ENCODE measurements around the gene PRPH.

The PRPH gene

GRCh38 chr12:49288412-49288853 lies 6.5 kb upstream of the PRPH start:
- no peak overlapping the region for H3K27ac Mint-ChIP-seq
- H3K4me1 Mint-ChIP-seq (ENCODE audit: low read depth): peaks cover 4% of the 10 kb centered on the region
- H3K27me3 Mint-ChIP-seq (ENCODE audit: low read depth): peaks cover 44% of the 10 kb centered on the region
- H3K4me3 Mint-ChIP-seq: no peak overlapping the region
- no peaks in the 10 kb centered on the region for H3K9me3 Mint-ChIP-seq
- no peaks in the 10 kb centered on the region for H3K36me3 Mint-ChIP-seq (ENCODE audit: low read depth)

GRCh38 chr12:49288922-49289555 lies 5.9 kb upstream of the PRPH start:
- peaks cover 49% of the 10 kb centered on the region for H3K27me3 Mint-ChIP-seq (ENCODE audit: low read depth)
- no peaks in the 10 kb centered on the region for H3K9me3 Mint-ChIP-seq

GRCh38 chr12:49292729-49293055 lies 2.3 kb upstream of the PRPH start:
- H3K9me3 Mint-ChIP-seq: no peaks in the 10 kb centered on the region
- H3K4me1 Mint-ChIP-seq (ENCODE audit: low read depth): peaks cover 13% of the 10 kb centered on the region
- no peak overlapping the region for H3K27ac Mint-ChIP-seq
- no peaks in the 10 kb centered on the region for H3K36me3 Mint-ChIP-seq (ENCODE audit: low read depth)
- peaks cover 54% of the 10 kb centered on the region for H3K27me3 Mint-ChIP-seq (ENCODE audit: low read depth)
- H3K4me3 Mint-ChIP-seq: no peak overlapping the region

More at GRCh38 chr12:49288922-49289555, 5.9 kb upstream of the PRPH start:
- H3K4me3 Mint-ChIP-seq: no peak overlapping the region
- peaks cover 5% of the 10 kb centered on the region for H3K4me1 Mint-ChIP-seq (ENCODE audit: low read depth)
- H3K36me3 Mint-ChIP-seq (ENCODE audit: low read depth): no peaks in the 10 kb centered on the region
- H3K27ac Mint-ChIP-seq: no peak overlapping the region

- Mint-ChIP-seq H3K27me3 (ENCODE audit: low read depth) (peaks cover 54% of the 10 kb centered on the region), H3K36me3 (ENCODE audit: low read depth) (no peaks in the 10 kb centered on the region)
Observed at GRCh38 chr12:49293056-49293956, 1.6 kb upstream of the PRPH start.

GRCh38 chr12:49294086-49294803 lies 702 bp upstream of the PRPH start:
- H3K27me3 Mint-ChIP-seq (ENCODE audit: low read depth): peaks cover 55% of the 10 kb centered on the region
- no peak overlapping the region for H3K27ac Mint-ChIP-seq
- H3K9me3 Mint-ChIP-seq: no peaks in the 10 kb centered on the region
- H3K4me3 Mint-ChIP-seq: no peak overlapping the region
- H3K4me1 Mint-ChIP-seq (ENCODE audit: low read depth): peaks cover 16% of the 10 kb centered on the region
- no peaks in the 10 kb centered on the region for H3K36me3 Mint-ChIP-seq (ENCODE audit: low read depth)

More at GRCh38 chr12:49293056-49293956, 1.6 kb upstream of the PRPH start:
- no peaks in the 10 kb centered on the region for H3K9me3 Mint-ChIP-seq
- no peak overlapping the region for H3K27ac Mint-ChIP-seq
- no peak overlapping the region for H3K4me3 Mint-ChIP-seq
- H3K4me1 Mint-ChIP-seq (ENCODE audit: low read depth): peaks cover 16% of the 10 kb centered on the region

- no peak overlapping the region for H3K4me3 Mint-ChIP-seq
- H3K36me3 Mint-ChIP-seq (ENCODE audit: low read depth): no peaks in the 10 kb centered on the region
- H3K27me3 Mint-ChIP-seq (ENCODE audit: low read depth): peaks cover 55% of the 10 kb centered on the region
- H3K4me1 Mint-ChIP-seq (ENCODE audit: low read depth): peaks cover 16% of the 10 kb centered on the region
- H3K27ac Mint-ChIP-seq: no peak overlapping the region
- no peaks in the 10 kb centered on the region for H3K9me3 Mint-ChIP-seq
Observed at GRCh38 chr12:49294804-49295081, 204 bp upstream of the PRPH start.

GRCh38 chr12:49296034-49296835 lies 1.3 kb downstream of the PRPH start:
- peaks cover 16% of the 10 kb centered on the region for H3K4me1 Mint-ChIP-seq (ENCODE audit: low read depth)
- H3K36me3 Mint-ChIP-seq (ENCODE audit: low read depth): no peaks in the 10 kb centered on the region
- H3K27me3 Mint-ChIP-seq (ENCODE audit: low read depth): peaks cover 58% of the 10 kb centered on the region
- H3K27ac Mint-ChIP-seq: no peak overlapping the region
- H3K4me3 Mint-ChIP-seq: peak overlapping the region; percentile 72
- no peaks in the 10 kb centered on the region for H3K9me3 Mint-ChIP-seq

GRCh38 chr12:49296836-49297694 lies 2.1 kb downstream of the PRPH start:
- Mint-ChIP-seq H3K27ac (no peak overlapping the region), H3K9me3 (no peaks in the 10 kb centered on the region), H3K36me3 (ENCODE audit: low read depth) (no peaks in the 10 kb centered on the region), H3K4me3 (peak overlapping the region; percentile 72), H3K4me1 (ENCODE audit: low read depth) (peaks cover 20% of the 10 kb centered on the region), H3K27me3 (ENCODE audit: low read depth) (peaks cover 56% of the 10 kb centered on the region)

GRCh38 chr12:49297695-49298060 lies 2.7 kb downstream of the PRPH start:
- Mint-ChIP-seq H3K9me3 (no peaks in the 10 kb centered on the region), H3K27me3 (ENCODE audit: low read depth) (peaks cover 57% of the 10 kb centered on the region), H3K4me3 (peak overlapping the region; percentile 53), H3K36me3 (ENCODE audit: low read depth) (no peaks in the 10 kb centered on the region), H3K4me1 (ENCODE audit: low read depth) (peaks cover 20% of the 10 kb centered on the region), H3K27ac (no peak overlapping the region)

- H3K36me3 Mint-ChIP-seq (ENCODE audit: low read depth): no peaks in the 10 kb centered on the region
- H3K4me3 Mint-ChIP-seq: peak overlapping the region; percentile 51
- no peak overlapping the region for H3K27ac Mint-ChIP-seq
- peaks cover 20% of the 10 kb centered on the region for H3K4me1 Mint-ChIP-seq (ENCODE audit: low read depth)
- H3K27me3 Mint-ChIP-seq (ENCODE audit: low read depth): peaks cover 61% of the 10 kb centered on the region
- H3K9me3 Mint-ChIP-seq: no peaks in the 10 kb centered on the region
Observed at GRCh38 chr12:49298160-49298559, 3.2 kb downstream of the PRPH start.

- Mint-ChIP-seq H3K9me3 (no peaks in the 10 kb centered on the region), H3K4me3 (no peak overlapping the region), H3K27ac (no peak overlapping the region), H3K27me3 (ENCODE audit: low read depth) (peaks cover 43% of the 10 kb centered on the region), H3K36me3 (ENCODE audit: low read depth) (no peaks in the 10 kb centered on the region), H3K4me1 (ENCODE audit: low read depth) (peaks cover 18% of the 10 kb centered on the region)
Observed at GRCh38 chr12:49301760-49302159, 6.8 kb downstream of the PRPH start.

- Mint-ChIP-seq H3K9me3 (no peaks in the 10 kb centered on the region), H3K36me3 (ENCODE audit: low read depth) (no peaks in the 10 kb centered on the region), H3K27ac (no peak overlapping the region), H3K27me3 (ENCODE audit: low read depth) (peaks cover 37% of the 10 kb centered on the region), H3K4me3 (no peak overlapping the region), H3K4me1 (ENCODE audit: low read depth) (peaks cover 4% of the 10 kb centered on the region)
Observed at GRCh38 chr12:49304161-49304560, 9.2 kb downstream of the PRPH start.

- no peaks in the 10 kb centered on the region for H3K9me3 Mint-ChIP-seq
- peaks cover 44% of the 10 kb centered on the region for H3K27me3 Mint-ChIP-seq (ENCODE audit: low read depth)
- H3K4me1 Mint-ChIP-seq (ENCODE audit: low read depth): peaks cover 4% of the 10 kb centered on the region
- no peak overlapping the region for H3K27ac Mint-ChIP-seq
- no peak overlapping the region for H3K4me3 Mint-ChIP-seq
- no peaks in the 10 kb centered on the region for H3K36me3 Mint-ChIP-seq (ENCODE audit: low read depth)
Observed at GRCh38 chr12:49305762-49306510, 11.0 kb downstream of the PRPH start.

All from T-helper 1 cell treated with Interleukin-12 subunit alpha and Interleukin-12 subunit beta and Interleukin-4 antibody, amounts not matched to agents 30 μg/mL and 1 μg/mL, for 36 hours (primary cell).